GM23248 (cell line): ENCODE measurements around the gene SH3RF2. TPM values are rescaled to one million over a fixed set of nuclear protein-coding genes. Genes with fewer than 3 reads are reported as not detected.

Source experiments
- DNase-seq: peaks from one replicate; pipeline ENCODE4 v3.0.0-alpha.2; 2015
- H2AFZ ChIP-seq: fragments of 200-600 bp; sonication (generic); 2 replicates; pipeline ENCODE4 v1.6.1; 2016; ENCODE audit warnings: antibody characterized with exemption
- H3F3A ChIP-seq: fragments of 200-600 bp; sonication (generic); 2 replicates; pipeline ENCODE4 v1.6.1; 2016; ENCODE audit warnings: mild to moderate bottlenecking, antibody characterized with exemption, mixed run types; ENCODE audit not compliant: insufficient read depth
- H3K27ac ChIP-seq: fragments of 200-600 bp; sonication (generic); 2 replicates; pipeline ENCODE4 v1.5.1; 2016; ENCODE audit warnings: mild to moderate bottlenecking
- H3K27me3 ChIP-seq: fragments of 200-600 bp; sonication (generic); replicated peaks from 2 replicates; pipeline ENCODE4 v1.6.1; 2016; ENCODE audit warnings: mild to moderate bottlenecking; ENCODE audit not compliant: insufficient read depth
- H3K36me3 ChIP-seq: fragments of 200-600 bp; sonication (generic); 2 replicates; pipeline ENCODE4 v1.6.1; 2016; ENCODE audit warnings: low read depth, mild to moderate bottlenecking
- H3K4me1 ChIP-seq: fragments of 200-600 bp; sonication (generic); 2 replicates; pipeline ENCODE4 v1.6.1; 2016; ENCODE audit warnings: mild to moderate bottlenecking; ENCODE audit not compliant: insufficient read depth
- H3K4me2 ChIP-seq: fragments of 200-600 bp; sonication (generic); one replicate; pipeline ENCODE4 v1.6.1; 2016; ENCODE audit warnings: mild to moderate bottlenecking; ENCODE audit not compliant: unreplicated experiment
- H3K4me3 ChIP-seq: fragments of 200-600 bp; sonication (generic); 2 replicates; pipeline ENCODE4 v1.5.1; 2016; ENCODE audit warnings: mild to moderate bottlenecking
- H3K79me2 ChIP-seq: fragments of 200-600 bp; sonication (generic); 2 replicates; pipeline ENCODE4 v1.6.1; 2016; ENCODE audit warnings: mild to moderate bottlenecking; ENCODE audit not compliant: insufficient read depth
- H3K9ac ChIP-seq: fragments of 200-600 bp; sonication (generic); 2 replicates; pipeline ENCODE4 v1.6.1; 2016; ENCODE audit warnings: mild to moderate bottlenecking
- H3K9me2 ChIP-seq: fragments of 200-600 bp; sonication (generic); 2 replicates; pipeline ENCODE4 v1.6.1; 2016; ENCODE audit warnings: mixed run types, mild to moderate bottlenecking, moderate library complexity; ENCODE audit not compliant: insufficient read depth
- H3K9me3 ChIP-seq: fragments of 200-600 bp; sonication (generic); one replicate; pipeline ENCODE4 v1.6.1; 2017; ENCODE audit warnings: low read depth
- H4K20me1 ChIP-seq: fragments of 200-600 bp; sonication (generic); 2 replicates; pipeline ENCODE4 v1.6.0; 2016; ENCODE audit not compliant: insufficient read depth
- EZH2 ChIP-seq: fragments of 200-600 bp; sonication (generic); IDR thresholded peaks from 2 replicates; pipeline ENCODE4 v1.6.1; 2018; ENCODE audit warnings: antibody characterized with exemption, mild to moderate bottlenecking; ENCODE audit not compliant: insufficient read depth, poor library complexity, severe bottlenecking
- EZH2phosphoT487 ChIP-seq: fragments of 200-600 bp; sonication (generic); IDR thresholded peaks from 2 replicates; pipeline ENCODE4 v1.6.1; 2018; ENCODE audit warnings: antibody characterized with exemption, moderate library complexity, mild to moderate bottlenecking, low read depth; ENCODE audit not compliant: insufficient read depth
- WGBS, 2 experiments: methylation state at CpG; one replicate each; pipeline ENCODE4 v1.1.6; 2015 to 2017; ENCODE audit warnings: low lambda C conversion rate in 2 of 2, low coverage in 1 of 2; ENCODE audit errors: missing lambda C conversion rate in 2 of 2; 5-methylcytosine and 5-hydroxymethylcytosine counted together
- in situ Hi-C: fragments of 300-500 bp; cut with MboI; formaldehyde crosslinking; loops from 2 replicates; pipeline ENCODE4 v1.15.0; 2020
- polyA plus RNA-seq: library from polyadenylated mRNA; unstranded; fragments of >200 nt; fragmentation: Nextera tagmentation; extraction: Ambion mirVana; gene quantifications from 2 replicates; pipeline ENCODE4 v1.2.1, GENCODE V29; 2016
- total RNA-seq: library from RNA; depleted of rRNA; stranded (reverse); fragments of >200 nt; shearing (Covaris generic); gene quantifications from 2 replicates; pipeline ENCODE4 v1.2.3, GENCODE V29; 2014

Gene SH3RF2
- total and polyA plus RNA-seq, 2 experiments from 2014 or later = 0.21 TPM; not detected in 1

- H3K36me3 ChIP-seq = no peaks in the 10 kb centered on the region
- no peaks in the 10 kb centered on the region for H3K4me1 ChIP-seq
- no peaks in the 10 kb centered on the region for H3K27me3 ChIP-seq
- no peaks in the 10 kb centered on the region for H3K9me2 ChIP-seq
- no peak overlapping the region for H2AFZ ChIP-seq
- no peaks in the 10 kb centered on the region for H3K79me2 ChIP-seq
- H3F3A ChIP-seq = no peaks in the 10 kb centered on the region
- whole genome bisulfite sequencing, 2 experiments = 82 to 85% methylated on average over 3 of the region's 3 CpGs
- no peak overlapping the region for H3K4me2 ChIP-seq
- H3K9me3 ChIP-seq = no peaks in the 10 kb centered on the region
- H4K20me1 ChIP-seq = no peaks in the 10 kb centered on the region
- no peak overlapping the region for H3K27ac ChIP-seq
- H3K9ac ChIP-seq = no peak overlapping the region
- H3K4me3 ChIP-seq = no peak overlapping the region
- no peak for TF ChIP-seq EZH2phosphoT487
- TF ChIP-seq EZH2 = no peak
- DNase-seq = peak; percentile 10
- in situ Hi-C loops = no loop called here
Observed at GRCh38 chr5:146091881-146092280, 155.5 kb downstream of the SH3RF2 start.

GRCh38 chr5:146098047-146098446 is 161.7 kb downstream of the SH3RF2 start:
- Histone ChIP-seq H3K27ac (no peak overlapping the region), H3K4me2 (no peak overlapping the region), H3K9me2 (no peaks in the 10 kb centered on the region), H2AFZ (no peak overlapping the region), H3K9me3 (no peaks in the 10 kb centered on the region), H3K79me2 (no peaks in the 10 kb centered on the region), H4K20me1 (no peaks in the 10 kb centered on the region), H3K9ac (no peak overlapping the region), H3F3A (no peaks in the 10 kb centered on the region), H3K27me3 (no peaks in the 10 kb centered on the region), H3K36me3 (no peaks in the 10 kb centered on the region), H3K4me1 (no peaks in the 10 kb centered on the region), H3K4me3 (no peak overlapping the region)
- no peak for TF ChIP-seq EZH2
- no peak for TF ChIP-seq EZH2phosphoT487
- 93 to 95% methylated on average over 6 of the region's 6 CpGs for WGBS, 2 experiments
- in situ Hi-C loops = no loop called here
- no peak for DNase-seq

GRCh38 chr5:146101646-146102045 is 165.3 kb downstream of the SH3RF2 start:
- Histone ChIP-seq H3K4me2 (no peak overlapping the region), H3K27me3 (no peaks in the 10 kb centered on the region), H3F3A (no peaks in the 10 kb centered on the region), H3K9ac (no peak overlapping the region), H3K27ac (no peak overlapping the region), H3K9me3 (no peaks in the 10 kb centered on the region), H2AFZ (no peak overlapping the region), H3K36me3 (no peaks in the 10 kb centered on the region), H3K4me3 (no peak overlapping the region), H3K79me2 (no peaks in the 10 kb centered on the region), H3K4me1 (no peaks in the 10 kb centered on the region), H4K20me1 (no peaks in the 10 kb centered on the region), H3K9me2 (no peaks in the 10 kb centered on the region)
- 72 to 78% methylated on average over 2 of the region's 2 CpGs for WGBS, 2 experiments
- TF ChIP-seq EZH2phosphoT487 (no peak), EZH2 (no peak)
- no peak for DNase-seq
- in situ Hi-C loops = no loop called here

GRCh38 chr5:146103594-146103993 is 167.2 kb downstream of the SH3RF2 start:
- WGBS, 2 experiments = 39 to 63% methylated on average over 1 of the region's 1 CpG
- DNase-seq = no peak

GRCh38 chr5:146105477-146105876 is 169.1 kb downstream of the SH3RF2 start, which contains the start of gene PLAC8L1:
PLAC8L1 (minus strand) TSS chr5:146105577; CDS start chr5:146104311, 1,266 bp downstream.
- no peaks in the 10 kb centered on the region for H3K79me2 ChIP-seq
- WGBS, 2 experiments = 91 to 93% methylated on average over 2 of the region's 2 CpGs

More at GRCh38 chr5:146103594-146103993, 167.2 kb downstream of the SH3RF2 start:
- Histone ChIP-seq H2AFZ (no peak overlapping the region), H3K9ac (no peak overlapping the region), H3K27ac (no peak overlapping the region), H3K9me3 (no peaks in the 10 kb centered on the region), H3K4me2 (no peak overlapping the region), H3K9me2 (no peaks in the 10 kb centered on the region), H4K20me1 (no peaks in the 10 kb centered on the region), H3K4me3 (no peak overlapping the region), H3K36me3 (no peaks in the 10 kb centered on the region), H3F3A (no peaks in the 10 kb centered on the region), H3K27me3 (no peaks in the 10 kb centered on the region), H3K4me1 (no peaks in the 10 kb centered on the region), H3K79me2 (no peaks in the 10 kb centered on the region)
- in situ Hi-C loops = no loop called here
- TF ChIP-seq EZH2phosphoT487 (no peak), EZH2 (no peak)

More at GRCh38 chr5:146105477-146105876, 169.1 kb downstream of the SH3RF2 start, which contains the start of gene PLAC8L1:
- H3K4me1 ChIP-seq = no peaks in the 10 kb centered on the region
- no peaks in the 10 kb centered on the region for H3K27me3 ChIP-seq
- H3K27ac ChIP-seq = no peak within 1 kb of the TSS
- H3K4me2 ChIP-seq = no peak within 1 kb of the TSS
- in situ Hi-C loops = no loop called here
- H3K9me3 ChIP-seq = no peaks in the 10 kb centered on the region
- no peaks in the 10 kb centered on the region for H3K9me2 ChIP-seq
- DNase-seq = no peak
- TF ChIP-seq EZH2 (no peak), EZH2phosphoT487 (no peak)
- H2AFZ ChIP-seq = no peak within 1 kb of the TSS
- H3K4me3 ChIP-seq = no peak within 1 kb of the TSS
- H3K36me3 ChIP-seq = no peaks in the 10 kb centered on the region
- no peaks in the 10 kb centered on the region for H3F3A ChIP-seq
- H3K9ac ChIP-seq = no peak within 1 kb of the TSS
- H4K20me1 ChIP-seq = no peaks in the 10 kb centered on the region
